BLaER1 (cell line): ENCODE measurements around the gene FUZ.

Source experiments
- H3K27ac ChIP-seq: shearing (Covaris generic); formaldehyde crosslinking; 2 replicates; pipeline ENCODE4 v1.8.1; 2022
- H3K27me3 ChIP-seq: shearing (Covaris generic); formaldehyde crosslinking; 2 replicates; pipeline ENCODE4 v1.8.1; 2022
- H3K36me3 ChIP-seq: shearing (Covaris generic); formaldehyde crosslinking; 2 replicates; pipeline ENCODE4 v1.8.1; 2022
- H3K4me1 ChIP-seq: shearing (Covaris generic); formaldehyde crosslinking; 2 replicates; pipeline ENCODE4 v1.8.1; 2022
- H3K4me2 ChIP-seq: shearing (Covaris generic); formaldehyde crosslinking; 2 replicates; pipeline ENCODE4 v1.8.1; 2022
- H3K4me3 ChIP-seq: shearing (Covaris generic); formaldehyde crosslinking; 2 replicates; pipeline ENCODE4 v1.8.1; 2022
- H3K9ac ChIP-seq: shearing (Covaris generic); formaldehyde crosslinking; 2 replicates; pipeline ENCODE4 v1.8.1; 2022
- H3K9me3 ChIP-seq: shearing (Covaris generic); formaldehyde crosslinking; 2 replicates; pipeline ENCODE4 v1.8.1; 2022
- H4K20me1 ChIP-seq: shearing (Covaris generic); formaldehyde crosslinking; 2 replicates; pipeline ENCODE4 v1.8.1; 2022
- Cebpa-rat ChIP-seq: shearing (Covaris generic); IDR thresholded peaks from 2 replicates; pipeline ENCODE4 v1.8.1; 2022

Gene FUZ

GRCh38 chr19:49800771-49801170 is 12.3 kb downstream of the FUZ start:
- no peak for TF ChIP-seq Cebpa-rat
- Histone ChIP-seq H3K36me3 (peaks cover 93% of the 10 kb centered on the region), H3K27ac (no peak overlapping the region), H3K4me3 (no peak overlapping the region), H3K9ac (no peak overlapping the region), H3K4me1 (peaks cover 14% of the 10 kb centered on the region), H3K9me3 (no peaks in the 10 kb centered on the region), H3K4me2 (no peak overlapping the region), H3K27me3 (no peaks in the 10 kb centered on the region), H4K20me1 (no peaks in the 10 kb centered on the region)

GRCh38 chr19:49799798-49800376 is 13.2 kb downstream of the FUZ start:
- H3K27me3 ChIP-seq: no peaks in the 10 kb centered on the region
- H3K4me3 ChIP-seq: no peak overlapping the region
- no peaks in the 10 kb centered on the region for H3K9me3 ChIP-seq
- peaks cover 14% of the 10 kb centered on the region for H3K4me1 ChIP-seq
- no peak overlapping the region for H3K4me2 ChIP-seq
- H3K36me3 ChIP-seq: peaks cover 94% of the 10 kb centered on the region
- H3K27ac ChIP-seq: no peak overlapping the region
- no peak for TF ChIP-seq Cebpa-rat
- no peaks in the 10 kb centered on the region for H4K20me1 ChIP-seq
- H3K9ac ChIP-seq: no peak overlapping the region

GRCh38 chr19:49799271-49799797 is 13.8 kb downstream of the FUZ start:
- Histone ChIP-seq H4K20me1 (no peaks in the 10 kb centered on the region), H3K27ac (no peak overlapping the region), H3K4me2 (no peak overlapping the region), H3K27me3 (no peaks in the 10 kb centered on the region), H3K4me3 (no peak overlapping the region), H3K9me3 (no peaks in the 10 kb centered on the region), H3K36me3 (peaks cover 94% of the 10 kb centered on the region), H3K9ac (no peak overlapping the region), H3K4me1 (peaks cover 14% of the 10 kb centered on the region)
- TF ChIP-seq Cebpa-rat: no peak

GRCh38 chr19:49798574-49798973 is 14.5 kb downstream of the FUZ start:
- no peak overlapping the region for H3K27ac ChIP-seq
- no peak overlapping the region for H3K9ac ChIP-seq
- peaks cover 94% of the 10 kb centered on the region for H3K36me3 ChIP-seq
- H3K9me3 ChIP-seq: no peaks in the 10 kb centered on the region
- H3K4me3 ChIP-seq: no peak overlapping the region
- no peak for TF ChIP-seq Cebpa-rat
- H3K4me2 ChIP-seq: no peak overlapping the region
- H3K27me3 ChIP-seq: no peaks in the 10 kb centered on the region
- H3K4me1 ChIP-seq: peaks cover 14% of the 10 kb centered on the region
- H4K20me1 ChIP-seq: no peaks in the 10 kb centered on the region

GRCh38 chr19:49795615-49796014 is 17.5 kb downstream of the FUZ start:
- Histone ChIP-seq H3K9me3 (no peaks in the 10 kb centered on the region), H3K4me1 (no peaks in the 10 kb centered on the region), H3K4me3 (no peak overlapping the region), H3K36me3 (peaks cover 100% of the 10 kb centered on the region), H3K4me2 (no peak overlapping the region), H4K20me1 (0 out of 2 replicates have a peak, but pooled peaks cover 6% of the 10 kb centered on the region), H3K9ac (no peak overlapping the region), H3K27me3 (no peaks in the 10 kb centered on the region), H3K27ac (no peak overlapping the region)
- no peak for TF ChIP-seq Cebpa-rat

GRCh38 chr19:49793561-49793840 is 19.6 kb downstream of the FUZ start:
- Histone ChIP-seq H3K9me3 (no peaks in the 10 kb centered on the region), H3K27me3 (no peaks in the 10 kb centered on the region), H3K27ac (no peak overlapping the region), H3K36me3 (peaks cover 99% of the 10 kb centered on the region), H4K20me1 (peaks cover 26% of the 10 kb centered on the region), H3K9ac (no peak overlapping the region), H3K4me2 (no peak overlapping the region), H3K4me3 (no peak overlapping the region), H3K4me1 (no peaks in the 10 kb centered on the region)
- no peak for TF ChIP-seq Cebpa-rat

- peaks cover 31% of the 10 kb centered on the region for H4K20me1 ChIP-seq
- H3K4me1 ChIP-seq: no peaks in the 10 kb centered on the region
- H3K27ac ChIP-seq: no peak overlapping the region
- H3K27me3 ChIP-seq: no peaks in the 10 kb centered on the region
- no peaks in the 10 kb centered on the region for H3K9me3 ChIP-seq
- H3K36me3 ChIP-seq: peaks cover 99% of the 10 kb centered on the region
- no peak overlapping the region for H3K4me2 ChIP-seq
- H3K9ac ChIP-seq: no peak overlapping the region
- TF ChIP-seq Cebpa-rat: no peak
- H3K4me3 ChIP-seq: no peak overlapping the region
Observed at GRCh38 chr19:49792829-49793560, 20.1 kb downstream of the FUZ start.

- H3K27ac ChIP-seq: no peak overlapping the region
- no peak overlapping the region for H3K9ac ChIP-seq
- H3K27me3 ChIP-seq: no peaks in the 10 kb centered on the region
- H3K4me2 ChIP-seq: no peak overlapping the region
- H3K9me3 ChIP-seq: no peaks in the 10 kb centered on the region
- no peak overlapping the region for H3K4me3 ChIP-seq
- H3K36me3 ChIP-seq: peaks cover 98% of the 10 kb centered on the region
- no peak for TF ChIP-seq Cebpa-rat
- H4K20me1 ChIP-seq: peaks cover 34% of the 10 kb centered on the region
- H3K4me1 ChIP-seq: no peaks in the 10 kb centered on the region
Observed at GRCh38 chr19:49791776-49792445, 21.2 kb downstream of the FUZ start.

- peaks cover 98% of the 10 kb centered on the region for H3K36me3 ChIP-seq
- H3K9me3 ChIP-seq: no peaks in the 10 kb centered on the region
Observed at GRCh38 chr19:49790866-49791265, 22.2 kb downstream of the FUZ start.

GRCh38 chr19:49788857-49789256 is 24.2 kb downstream of the FUZ start:
- H4K20me1 ChIP-seq: peaks cover 34% of the 10 kb centered on the region
- no peak overlapping the region for H3K9ac ChIP-seq
- no peaks in the 10 kb centered on the region for H3K9me3 ChIP-seq
- no peak overlapping the region for H3K27ac ChIP-seq
- no peaks in the 10 kb centered on the region for H3K4me1 ChIP-seq
- peaks cover 96% of the 10 kb centered on the region for H3K36me3 ChIP-seq
- H3K27me3 ChIP-seq: no peaks in the 10 kb centered on the region
- H3K4me3 ChIP-seq: no peak overlapping the region
- no peak overlapping the region for H3K4me2 ChIP-seq
- TF ChIP-seq Cebpa-rat: no peak

More at GRCh38 chr19:49790866-49791265, 22.2 kb downstream of the FUZ start:
- Histone ChIP-seq H3K4me1 (no peaks in the 10 kb centered on the region), H3K4me2 (no peak overlapping the region), H3K4me3 (no peak overlapping the region), H3K27ac (no peak overlapping the region), H4K20me1 (peaks cover 34% of the 10 kb centered on the region), H3K9ac (no peak overlapping the region), H3K27me3 (no peaks in the 10 kb centered on the region)
- no peak for TF ChIP-seq Cebpa-rat
